Activated gamma-delta T cell treated with Interleukin-2 at 50 U/mL for 16 hours (primary cell): ENCODE measurements around the gene MACF1.

ENCODE experiments used
- DNase-seq: peaks from one replicate; pipeline ENCODE4 v3.0.0-alpha.2; 2020

Gene MACF1

DNA sequence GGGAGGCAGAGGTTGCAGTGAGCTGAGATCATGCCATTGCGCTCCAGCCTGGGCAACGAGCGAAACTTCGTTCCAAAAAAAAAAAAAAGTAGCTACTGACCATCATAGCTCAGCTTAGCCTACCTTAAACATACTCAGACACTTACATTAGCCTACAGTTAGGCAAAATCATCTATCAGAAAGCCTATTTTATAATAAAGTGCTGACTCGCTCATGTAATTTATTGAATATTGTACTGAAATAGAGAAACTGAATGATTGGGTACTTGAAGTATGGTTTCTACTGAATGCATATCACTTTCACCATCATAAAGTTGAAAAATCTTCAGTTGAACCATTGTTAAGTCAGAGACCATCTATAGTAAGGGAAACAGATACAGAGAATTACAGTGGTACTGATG, 193.0 kb downstream of the MACF1 start:
- no peak for DNase-seq

DNA sequence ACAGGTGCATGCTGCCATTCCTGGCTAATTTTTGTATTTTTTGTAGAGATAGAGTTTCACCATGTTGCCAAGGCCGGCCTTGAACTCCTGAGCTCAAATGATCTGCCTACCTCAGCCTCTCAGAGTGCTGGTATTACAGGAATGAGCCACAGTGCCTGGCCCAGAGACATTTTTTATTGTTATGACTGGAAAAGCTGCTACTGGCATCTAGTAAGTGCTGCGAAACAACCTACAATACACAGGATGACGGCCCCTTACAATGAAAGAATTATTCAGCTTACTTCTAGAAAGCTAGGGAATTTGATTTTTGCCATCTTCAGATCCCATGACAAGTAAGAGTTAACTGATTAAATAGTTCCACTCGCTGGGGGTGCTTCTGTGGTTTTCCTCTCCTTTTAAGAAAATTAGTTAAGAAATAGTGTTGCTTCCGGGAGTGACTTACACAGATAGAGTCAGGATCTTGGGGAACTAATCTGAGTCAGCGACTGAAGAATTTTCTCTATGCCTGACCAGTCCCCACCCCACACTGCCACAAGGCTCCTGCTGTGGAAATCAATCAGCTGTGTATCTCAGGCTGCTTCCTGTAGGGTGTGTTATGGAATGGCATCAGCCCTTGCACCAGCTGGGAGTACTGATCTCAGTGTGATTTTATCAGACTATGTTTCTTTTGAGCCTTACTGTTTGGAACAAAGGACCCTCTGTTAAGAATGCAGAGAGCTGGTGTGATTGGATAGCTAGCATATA, 194.0 kb downstream of the MACF1 start:
- no peak for DNase-seq

DNA sequence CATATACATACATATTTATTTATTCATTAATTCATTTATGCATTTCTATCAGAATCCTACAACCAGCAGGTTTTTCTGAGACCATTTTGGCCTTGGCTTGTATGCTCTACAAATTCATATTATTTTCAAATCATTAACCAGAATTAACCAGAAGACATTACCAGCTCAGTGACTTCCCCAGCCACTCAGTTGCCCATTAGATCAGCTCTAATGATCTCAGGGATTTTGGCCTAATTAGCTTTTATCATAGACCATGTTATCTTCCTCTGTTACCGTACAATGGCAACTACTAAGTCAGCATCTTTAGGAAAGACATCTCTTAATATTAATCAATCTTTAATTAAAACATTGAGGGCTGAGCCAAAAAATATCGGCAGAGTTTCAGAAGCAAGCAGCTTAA, 196.6 kb downstream of the MACF1 start:
- no peak for DNase-seq

DNA sequence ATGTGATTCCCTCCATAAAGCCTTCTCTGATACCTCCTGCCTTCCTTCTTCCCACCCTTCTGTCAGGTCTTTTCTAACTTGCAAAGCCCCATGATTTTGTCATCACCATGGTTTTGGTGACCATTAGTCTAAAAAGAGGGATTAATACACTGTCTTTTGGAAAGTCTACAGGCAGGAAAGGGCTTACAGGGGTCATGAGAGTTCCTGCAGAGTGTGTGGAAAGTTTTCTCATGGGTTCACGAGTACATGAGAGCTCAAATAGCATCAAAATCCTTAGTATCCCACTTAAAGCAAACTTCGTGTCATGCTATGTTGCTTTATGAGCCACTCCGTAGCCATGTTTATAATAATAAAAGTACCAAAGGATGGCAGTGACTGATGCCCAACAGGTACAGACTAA, 200.4 kb downstream of the MACF1 start:
- no peak for DNase-seq

DNA sequence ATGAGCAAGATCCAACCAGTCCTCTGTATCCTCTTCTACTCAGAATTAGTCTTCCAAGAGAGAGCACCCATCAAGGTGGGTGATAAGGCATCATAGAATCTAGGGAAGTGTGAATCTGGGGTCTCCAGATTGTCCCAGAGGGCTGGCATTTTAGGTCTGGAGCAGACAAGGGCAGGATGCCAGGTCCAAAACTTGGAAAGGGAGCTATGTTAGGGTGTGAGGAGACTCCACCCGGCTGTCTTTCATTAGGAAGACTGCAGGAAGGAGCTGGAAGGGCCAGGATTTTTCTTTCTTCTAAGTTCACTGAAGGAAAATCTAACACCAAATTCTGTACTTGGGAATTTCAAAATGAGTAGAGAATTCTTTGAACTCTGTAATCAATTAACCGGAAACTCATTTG, 200.9 kb downstream of the MACF1 start:
- DNase-seq: no peak

DNA sequence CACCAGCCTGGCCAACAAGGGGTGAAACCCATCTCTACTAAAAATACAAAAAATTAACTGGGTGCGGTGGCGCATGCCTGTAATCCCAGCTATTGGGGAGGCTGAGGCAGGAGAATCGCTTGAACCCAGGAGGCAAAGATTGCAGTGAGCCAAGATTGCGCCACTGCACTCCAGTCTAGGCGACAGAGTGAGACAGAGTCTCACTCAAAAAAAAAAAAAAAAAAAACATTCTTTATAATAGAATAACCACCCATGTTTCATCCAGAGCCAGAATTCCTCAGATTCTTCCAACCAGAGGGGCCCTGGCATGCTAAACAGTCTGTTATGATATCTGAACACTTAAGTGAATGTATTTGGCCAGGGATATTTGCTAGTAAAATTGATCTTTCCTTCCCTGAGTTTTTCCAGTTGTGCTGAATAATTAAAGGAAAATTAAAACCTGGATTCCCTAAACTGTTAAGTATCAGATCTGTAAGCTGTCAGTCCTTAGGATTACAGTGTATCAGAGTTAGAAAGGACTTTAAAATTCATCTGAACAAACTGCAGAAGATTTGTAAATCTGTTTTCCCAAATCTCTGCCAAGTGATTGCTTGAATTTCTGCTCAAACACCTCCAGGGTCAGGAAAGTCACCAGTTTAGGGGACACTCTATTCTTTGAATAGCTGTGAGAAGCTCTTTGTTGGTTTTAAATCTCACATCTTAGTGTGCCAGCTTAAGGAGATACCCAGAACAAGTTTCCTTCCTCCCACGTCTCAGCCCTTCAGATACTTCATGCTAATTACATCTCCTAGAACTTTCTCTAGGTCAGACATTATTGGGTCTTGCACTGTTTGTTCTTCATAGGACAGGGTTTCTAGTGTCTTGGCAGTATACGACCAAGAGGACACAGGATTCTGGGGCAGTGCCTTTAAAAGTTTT, 202.3 kb downstream of the MACF1 start:
- no peak for DNase-seq

DNA sequence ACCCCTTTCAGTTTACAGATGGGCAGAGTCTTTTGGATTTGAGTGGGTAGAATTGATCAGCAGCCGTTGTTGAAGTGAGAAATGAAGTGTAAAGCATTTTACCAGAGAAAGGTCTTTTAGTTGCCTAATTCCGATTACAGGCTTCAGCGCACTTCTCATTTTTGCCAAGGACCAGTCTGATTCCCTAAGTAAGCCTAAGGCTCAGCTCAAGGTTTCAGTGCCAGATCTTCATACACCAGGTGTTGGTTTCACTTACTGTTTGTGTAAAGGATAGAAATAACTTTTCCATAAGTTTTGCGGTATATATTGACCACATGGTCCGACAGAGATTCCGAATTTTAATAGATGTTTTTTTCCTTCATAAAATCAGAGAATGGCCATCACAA, 203.0 kb downstream of the MACF1 start:
- no peak for DNase-seq

DNA sequence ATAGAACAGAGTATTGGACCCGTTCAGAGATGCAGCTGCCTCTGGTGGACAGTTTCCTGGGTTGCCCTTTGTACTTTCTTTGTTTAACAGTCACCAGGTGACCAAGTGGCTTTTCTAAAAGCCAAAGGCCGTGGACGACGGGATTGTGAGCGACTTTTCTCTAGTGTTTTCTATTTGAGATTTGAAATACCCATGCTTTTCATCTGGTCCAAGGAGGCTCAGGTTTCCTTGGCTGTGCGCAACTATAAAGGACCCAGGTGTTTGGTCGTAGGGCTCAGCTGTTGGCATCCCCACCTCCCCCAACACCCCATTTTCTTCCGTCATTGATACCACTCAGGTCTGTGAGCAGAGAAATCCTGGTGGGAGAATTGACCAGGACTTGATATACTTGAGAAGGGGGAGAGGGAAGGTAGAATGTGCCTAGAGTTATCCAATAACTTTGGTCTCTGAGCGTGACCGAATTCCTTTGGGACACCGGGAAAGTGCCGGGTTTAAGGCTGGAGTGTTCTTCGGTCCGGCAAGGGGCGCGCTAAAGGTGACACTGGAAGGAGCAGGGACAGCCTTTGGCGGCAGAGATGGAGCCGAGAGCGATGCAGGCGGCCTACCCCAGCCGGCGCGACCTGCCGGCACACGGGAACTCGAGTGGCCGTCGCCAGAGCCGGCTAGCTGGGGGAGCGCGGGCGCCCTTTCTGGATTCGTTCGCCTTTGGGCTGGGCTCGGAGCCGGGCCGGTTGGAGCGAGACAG, 203.6 kb downstream of the MACF1 start:
- DNase-seq: no peak

DNA sequence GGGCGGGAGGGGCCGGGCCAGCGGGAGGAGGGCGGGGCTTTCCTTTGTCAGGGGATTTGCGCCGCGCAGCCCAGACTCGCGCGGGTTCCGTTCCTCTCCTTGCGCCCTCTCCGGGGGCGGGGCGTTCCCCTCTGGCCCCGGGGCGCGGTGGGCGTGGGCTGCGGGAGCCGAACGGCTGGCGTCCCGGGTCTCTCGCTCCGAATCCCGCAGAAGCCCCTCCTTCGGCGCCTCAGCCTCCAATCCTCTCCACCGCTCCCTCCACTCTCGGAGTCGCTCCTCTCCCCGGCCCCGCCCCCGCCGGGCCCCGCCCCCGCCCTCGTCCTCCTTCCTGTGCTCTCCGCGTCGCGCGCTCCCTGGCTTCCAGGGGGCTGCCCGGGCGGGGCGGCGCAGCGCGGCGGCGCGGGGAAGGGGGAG, 204.2 kb downstream of the MACF1 start:
- DNase-seq: peak; percentile 73

DNA sequence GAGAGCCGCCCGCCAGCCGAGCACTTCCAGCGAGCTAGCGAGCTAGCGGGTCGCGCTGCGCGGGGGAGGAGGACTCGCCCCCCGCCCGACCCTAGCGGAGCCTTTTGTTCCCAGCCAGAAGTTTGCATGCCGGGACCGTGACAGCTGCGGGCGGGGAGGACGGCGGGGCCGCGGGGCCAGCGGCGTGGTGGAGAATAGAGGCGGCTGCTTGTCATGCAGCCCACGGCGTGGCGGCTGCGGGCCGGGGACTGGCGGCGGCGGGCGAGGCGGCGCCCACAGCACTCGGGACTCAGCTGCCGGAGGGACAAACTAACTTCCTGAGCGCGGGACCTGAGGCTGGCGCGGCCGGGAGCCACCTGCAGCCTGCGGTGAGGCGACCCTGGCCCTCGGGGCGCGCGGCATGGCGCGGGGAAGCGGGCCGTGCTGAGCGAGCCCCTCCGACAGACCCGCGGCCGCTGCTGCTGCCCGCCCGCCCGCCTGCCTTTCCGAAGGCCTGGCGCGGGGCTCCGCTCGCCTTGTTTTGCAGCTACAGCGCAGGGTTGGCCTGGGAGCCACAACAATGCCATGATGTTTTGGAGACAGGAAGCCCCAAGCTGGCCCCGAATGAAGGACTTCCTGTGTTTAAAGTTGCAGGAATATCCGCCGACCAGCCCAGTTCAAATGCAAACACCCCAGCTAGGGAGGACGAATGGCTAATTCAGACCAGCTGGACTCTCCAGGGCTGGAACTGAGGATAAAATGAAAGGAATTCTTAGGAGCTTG, 204.7 kb downstream of the MACF1 start:
- peak; percentile 19 for DNase-seq

DNA sequence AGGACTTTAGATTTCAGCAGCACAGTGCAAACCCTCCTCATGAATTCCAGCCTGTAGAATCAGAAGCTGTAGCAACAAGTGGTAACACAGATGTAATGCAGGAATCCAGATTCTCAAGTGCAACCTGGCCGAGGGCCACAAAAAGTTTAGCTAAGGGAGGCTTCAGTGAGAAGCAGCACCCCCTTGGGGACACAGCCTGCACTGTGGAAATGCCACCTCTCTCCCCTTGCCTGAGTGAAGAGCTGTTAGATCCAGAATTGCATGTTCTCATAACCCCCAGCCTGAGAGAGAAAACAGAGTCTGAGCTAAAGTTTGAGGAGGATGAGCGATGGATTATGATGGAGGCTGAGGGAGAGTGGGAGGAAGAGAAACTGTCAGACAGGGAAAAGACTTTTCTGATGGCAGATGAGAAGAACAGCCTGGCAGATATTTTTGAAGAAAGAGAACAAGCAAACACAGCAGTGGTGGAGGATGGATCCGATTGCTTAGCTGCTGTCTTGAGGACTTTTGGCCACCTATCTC, 206.5 kb downstream of the MACF1 start:
- DNase-seq: peak; percentile 61

DNA sequence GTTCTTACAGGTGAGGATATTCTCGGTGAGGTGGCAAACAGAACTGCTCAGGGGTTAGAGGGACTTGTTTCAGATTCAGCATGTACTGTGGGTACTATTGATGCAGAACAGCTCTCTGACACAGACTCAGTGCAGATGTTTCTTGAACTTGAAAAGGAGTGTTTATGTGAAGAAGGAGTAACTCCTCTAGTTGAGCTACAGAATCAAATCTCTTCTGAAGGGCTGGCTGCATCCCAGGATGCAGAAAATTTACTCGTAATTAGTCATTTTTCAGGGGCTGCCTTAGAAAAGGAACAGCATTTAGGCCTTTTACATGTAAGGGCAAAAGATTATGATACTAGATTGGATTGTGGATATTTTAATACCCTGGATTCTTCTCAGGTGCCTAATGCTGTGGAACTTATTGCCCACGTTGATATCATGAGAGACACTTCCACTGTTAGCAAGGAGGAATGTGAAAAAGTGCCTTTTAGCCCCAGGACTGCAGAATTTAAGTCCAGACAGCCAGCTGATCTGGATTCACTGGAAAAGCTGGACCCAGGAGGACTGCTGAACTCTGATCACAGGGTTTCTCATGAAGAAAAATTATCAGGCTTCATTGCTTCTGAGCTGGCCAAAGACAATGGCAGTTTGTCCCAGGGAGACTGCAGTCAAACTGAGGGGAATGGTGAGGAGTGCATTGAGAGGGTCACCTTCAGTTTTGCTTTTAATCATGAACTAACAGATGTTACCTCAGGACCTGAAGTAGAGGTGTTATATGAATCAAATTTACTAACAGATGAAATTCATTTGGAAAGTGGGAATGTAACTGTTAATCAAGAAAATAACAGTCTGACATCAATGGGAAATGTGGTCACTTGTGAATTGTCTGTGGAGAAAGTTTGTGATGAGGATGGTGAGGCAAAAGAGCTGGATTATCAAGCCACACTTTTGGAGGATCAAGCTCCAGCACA, 207.3 kb downstream of the MACF1 start:
- DNase-seq: no peak

DNA sequence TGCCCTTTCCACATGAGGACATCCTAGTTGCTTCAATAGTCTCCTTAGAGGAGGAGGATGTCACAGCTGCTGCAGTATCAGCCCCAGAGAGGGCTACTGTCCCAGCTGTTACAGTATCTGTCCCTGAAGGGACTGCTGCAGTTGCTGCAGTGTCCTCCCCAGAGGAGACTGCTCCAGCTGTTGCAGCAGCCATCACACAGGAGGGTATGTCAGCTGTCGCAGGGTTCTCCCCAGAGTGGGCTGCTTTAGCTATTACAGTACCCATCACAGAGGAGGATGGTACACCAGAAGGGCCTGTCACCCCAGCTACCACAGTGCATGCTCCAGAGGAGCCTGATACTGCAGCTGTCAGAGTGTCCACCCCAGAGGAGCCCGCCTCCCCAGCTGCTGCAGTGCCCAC, 208.4 kb downstream of the MACF1 start:
- no peak for DNase-seq

DNA sequence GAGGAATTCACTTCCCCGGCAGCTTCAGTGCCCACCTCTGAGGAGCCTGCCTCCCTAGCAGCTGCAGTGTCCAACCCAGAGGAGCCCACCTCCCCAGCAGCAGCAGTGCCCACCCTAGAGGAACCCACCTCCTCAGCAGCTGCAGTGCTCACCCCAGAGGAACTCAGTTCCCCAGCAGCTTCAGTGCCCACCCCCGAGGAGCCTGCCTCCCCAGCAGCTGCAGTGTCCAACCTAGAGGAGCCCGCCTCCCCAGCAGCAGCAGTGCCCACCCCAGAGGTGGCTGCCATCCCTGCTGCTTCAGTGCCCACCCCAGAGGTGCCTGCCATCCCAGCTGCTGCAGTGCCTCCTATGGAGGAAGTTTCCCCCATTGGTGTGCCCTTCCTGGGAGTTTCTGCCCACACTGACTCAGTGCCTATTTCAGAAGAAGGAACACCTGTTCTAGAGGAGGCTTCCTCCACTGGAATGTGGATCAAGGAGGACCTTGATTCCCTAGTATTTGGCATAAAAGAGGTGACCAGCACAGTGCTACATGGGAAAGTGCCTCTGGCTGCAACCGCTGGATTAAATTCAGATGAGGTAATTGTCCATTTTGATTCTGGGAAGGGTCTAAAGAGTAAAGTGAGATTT, 209.5 kb downstream of the MACF1 start:
- DNase-seq: no peak

DNA sequence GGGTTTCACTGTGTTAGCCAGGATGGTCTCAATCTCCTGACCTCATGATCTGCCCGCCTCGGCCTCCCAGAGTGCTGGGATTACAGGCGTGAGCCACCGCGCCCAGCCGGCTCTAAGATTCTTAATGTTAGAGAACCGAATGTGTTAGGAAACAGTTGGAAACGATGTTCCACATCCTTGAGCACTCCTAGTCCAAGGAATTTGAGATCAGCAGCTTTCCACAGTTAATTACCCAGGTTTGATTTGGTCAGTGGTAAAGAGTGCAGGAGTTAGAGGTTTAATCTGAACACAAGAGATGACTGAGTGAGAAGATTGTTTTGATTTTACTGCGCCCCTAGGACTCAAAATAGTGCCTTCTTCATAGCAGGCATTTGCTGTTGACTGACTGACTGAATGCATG, 211.1 kb downstream of the MACF1 start:
- no peak for DNase-seq

DNA sequence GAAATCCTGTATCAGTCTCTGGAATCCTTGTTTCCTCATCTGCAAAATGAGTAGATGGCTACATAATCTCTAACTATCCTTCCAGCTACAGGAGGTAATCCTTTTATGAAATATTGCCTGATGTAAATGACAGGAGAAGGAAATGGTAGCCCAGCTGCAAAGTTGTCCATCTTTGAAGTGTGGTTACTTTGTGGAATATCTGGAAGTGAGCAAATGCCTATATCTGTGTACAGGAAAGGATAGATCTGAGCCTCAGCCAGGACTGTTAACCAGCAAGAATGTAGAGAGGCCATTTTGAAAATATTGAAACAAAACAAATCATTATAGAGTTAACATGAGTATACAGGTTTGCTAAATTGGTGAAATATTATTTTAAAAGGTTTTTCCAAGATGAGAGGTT, 212.1 kb downstream of the MACF1 start:
- DNase-seq: no peak

DNA sequence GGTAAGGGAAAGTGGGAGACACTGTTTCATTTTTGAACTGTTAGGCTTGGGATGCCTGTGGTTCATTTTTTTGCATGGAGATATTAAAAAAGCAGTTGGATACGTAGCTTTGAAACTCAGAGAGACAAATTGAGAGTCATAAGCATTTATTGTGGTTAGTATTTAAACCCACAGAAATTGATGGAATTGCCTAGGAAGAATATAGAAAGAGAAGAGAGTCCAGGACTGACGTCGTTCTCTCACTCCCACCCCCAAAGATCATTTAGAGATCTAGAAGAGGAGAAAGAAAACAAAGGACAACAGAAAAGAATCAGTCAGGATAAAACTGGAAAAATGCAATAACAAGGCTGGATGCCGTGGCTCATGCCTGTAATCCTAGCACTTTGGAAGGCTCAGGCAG, 213.7 kb downstream of the MACF1 start:
- DNase-seq: no peak

DNA sequence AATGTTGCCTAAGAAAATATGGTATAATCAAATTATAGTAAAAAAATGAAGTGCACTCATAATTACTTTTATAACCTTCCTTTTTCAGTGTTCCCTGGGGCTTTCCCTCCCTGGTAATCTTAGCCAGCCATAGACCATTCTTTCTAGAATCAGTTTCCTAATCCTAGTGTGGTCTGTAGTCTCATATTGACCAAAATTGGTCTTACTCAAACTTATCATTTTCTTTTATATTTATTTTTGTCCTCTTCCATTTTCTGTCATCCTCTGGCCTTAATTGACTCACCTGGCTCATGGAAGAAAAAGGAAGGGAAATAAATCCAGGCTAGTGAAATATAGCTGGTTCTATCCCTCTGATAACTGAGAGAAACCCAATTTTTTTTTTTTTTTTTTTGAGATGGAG, 216.0 kb downstream of the MACF1 start:
- no peak for DNase-seq

DNA sequence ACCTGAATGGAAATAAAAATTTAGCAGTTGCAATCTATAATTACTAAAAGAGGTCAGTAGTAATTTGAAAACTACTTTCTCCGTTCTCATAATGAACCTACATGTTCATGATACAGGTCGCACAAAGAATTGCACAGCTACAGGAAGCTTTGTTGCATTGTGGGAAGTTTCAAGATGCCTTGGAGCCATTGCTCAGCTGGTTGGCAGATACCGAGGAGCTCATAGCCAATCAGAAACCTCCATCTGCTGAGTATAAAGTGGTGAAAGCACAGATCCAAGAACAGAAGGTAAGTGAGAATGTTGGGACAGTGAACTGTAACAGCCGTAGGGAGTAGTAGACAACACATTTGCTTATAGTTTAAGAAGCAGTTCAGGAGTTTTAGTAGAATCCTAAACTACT, 218.1 kb downstream of the MACF1 start:
- DNase-seq: no peak

DNA sequence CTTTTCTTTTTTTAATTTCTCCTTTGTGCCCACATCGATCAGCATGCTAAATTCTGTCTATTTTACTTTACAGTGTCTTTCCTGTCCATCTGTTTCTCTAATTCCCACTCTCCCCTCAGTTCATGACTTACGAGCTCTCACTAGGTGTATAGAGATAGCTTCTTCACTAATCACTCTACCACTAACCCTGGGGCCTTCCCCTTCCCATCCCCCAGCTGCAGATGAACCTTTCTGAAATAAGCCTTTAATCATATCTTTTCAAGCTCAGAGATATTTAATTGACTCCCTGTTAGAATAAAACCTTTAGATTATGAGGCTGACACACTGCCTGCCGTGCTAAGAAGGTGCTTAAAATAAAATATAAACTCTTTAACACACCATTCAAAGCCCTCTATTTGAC, 220.7 kb downstream of the MACF1 start:
- no peak for DNase-seq

DNA sequence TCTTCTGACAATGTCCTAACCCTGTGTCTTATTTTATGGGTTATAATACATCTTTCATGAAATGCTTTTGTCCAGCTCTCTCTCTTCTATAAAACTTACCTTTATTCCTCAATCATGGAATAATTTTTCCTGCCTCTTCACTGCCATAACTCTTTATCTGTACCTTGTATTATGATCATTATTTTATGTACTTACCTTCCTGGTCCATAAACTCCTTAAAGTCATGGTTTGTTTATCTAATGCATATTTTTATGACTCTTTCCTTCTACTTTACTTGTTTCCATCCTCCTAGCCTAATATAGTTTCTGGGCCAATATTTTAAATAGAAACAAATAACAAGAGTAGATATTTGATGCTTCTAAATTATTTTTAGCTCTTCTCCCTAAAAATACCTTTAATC, 221.1 kb downstream of the MACF1 start:
- DNase-seq: no peak
